Neural cell (in vitro differentiated cells): Measurements from ENCODE around the gene MMP28.

Source experiments
- CTCF ChIP-seq: fragments of 450-650 bp; IDR thresholded peaks from 2 replicates; pipeline ENCODE4 v1.5.1; 2014; ENCODE audit warnings: antibody characterized with exemption, mild to moderate bottlenecking, moderate library complexity; ENCODE audit not compliant: poor library complexity, severe bottlenecking
- EP300 ChIP-seq: fragments of 450-650 bp; conservative IDR thresholded peaks from 2 replicates; pipeline ENCODE4 v1.6.1; 2014; ENCODE audit warnings: antibody characterized with exemption, mild to moderate bottlenecking, moderate library complexity; ENCODE audit not compliant: poor library complexity, severe bottlenecking
- EZH2 ChIP-seq: fragments of 200-600, 300-800 bp; shearing (Covaris generic), sonication (generic); IDR thresholded peaks from 2 replicates; pipeline ENCODE4 v1.6.1; 2014; ENCODE audit warnings: antibody characterized with exemption, low read length, borderline replicate concordance, mild to moderate bottlenecking; ENCODE audit not compliant: insufficient read depth, poor library complexity, severe bottlenecking
- POLR2AphosphoS5 ChIP-seq: IDR thresholded peaks from 2 replicates; pipeline ENCODE4 v1.6.1; 2012
- RAD21 ChIP-seq: fragments of 450-650 bp; conservative IDR thresholded peaks from 2 replicates; pipeline ENCODE4 v1.6.1; 2014; ENCODE audit warnings: antibody characterized with exemption, mild to moderate bottlenecking, moderate library complexity
- REST ChIP-seq: IDR thresholded peaks from 2 replicates; pipeline ENCODE4 v1.6.1; 2012; ENCODE audit warnings: borderline replicate concordance
- SMC3 ChIP-seq: fragments of 450-650 bp; conservative IDR thresholded peaks from 2 replicates; pipeline ENCODE4 v1.6.1; 2014; ENCODE audit warnings: antibody characterized with exemption, mild to moderate bottlenecking, moderate library complexity; ENCODE audit not compliant: poor library complexity

DNA sequence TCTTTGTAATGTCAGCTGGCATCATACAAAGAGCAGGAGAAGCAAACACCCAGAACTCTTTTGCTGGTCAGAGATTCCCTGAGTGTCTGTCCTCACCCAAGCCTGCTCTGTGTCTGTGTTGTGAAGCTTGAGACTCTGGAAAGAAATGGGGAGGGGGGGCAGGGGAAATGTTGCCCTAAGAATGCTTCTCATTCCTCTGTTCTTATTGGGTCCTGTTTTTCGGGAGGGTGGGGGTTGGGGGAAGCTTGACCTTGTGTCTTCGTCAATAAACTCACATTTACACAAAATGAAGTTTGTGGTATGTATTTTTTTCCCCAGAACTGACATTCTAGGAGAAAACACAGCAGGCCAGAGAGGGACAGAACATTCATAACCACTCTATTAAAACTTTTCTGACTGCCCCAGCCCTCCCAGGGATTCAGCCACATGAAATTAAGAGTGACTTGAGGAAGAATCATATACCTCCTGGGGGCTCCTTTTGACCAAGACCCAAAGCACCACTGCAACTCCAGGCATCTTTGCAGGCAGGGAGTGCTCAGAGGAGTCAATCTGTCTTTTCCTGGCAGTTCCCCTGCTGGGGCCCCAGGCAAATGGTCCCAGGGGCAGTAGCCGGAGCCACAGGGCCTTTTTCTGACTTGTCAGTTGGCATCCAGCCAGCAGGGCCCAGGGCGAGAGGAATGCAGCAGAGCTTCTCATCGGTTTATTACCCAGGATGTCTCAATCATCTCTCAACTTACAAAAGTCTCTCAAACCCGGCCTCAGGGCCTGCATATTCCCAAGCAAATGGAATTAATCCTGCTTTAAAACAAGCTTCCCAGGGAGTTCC, 69.1 kb downstream of the MMP28 start:
- TF ChIP-seq REST (no peak), EZH2 (no peak), CTCF (no peak), POLR2AphosphoS5 (no peak), SMC3 (no peak), RAD21 (no peak), EP300 (no peak)
